HG02610 (cell line): ENCODE measurements around the gene ATXN1.

ENCODE experiments used
- ATAC-seq: cut with Tn5 transposase; IDR thresholded peaks from one replicate; pipeline ENCODE4 v1.9.1; 2021; ENCODE audit warnings: mild to moderate bottlenecking, moderate library complexity; ENCODE audit not compliant: unreplicated experiment

ATXN1 gene

GRCh38 chr6:16253399-16254144 is 507.7 kb downstream of the ATXN1 start:
- ATAC-seq, result no peak

DNA sequence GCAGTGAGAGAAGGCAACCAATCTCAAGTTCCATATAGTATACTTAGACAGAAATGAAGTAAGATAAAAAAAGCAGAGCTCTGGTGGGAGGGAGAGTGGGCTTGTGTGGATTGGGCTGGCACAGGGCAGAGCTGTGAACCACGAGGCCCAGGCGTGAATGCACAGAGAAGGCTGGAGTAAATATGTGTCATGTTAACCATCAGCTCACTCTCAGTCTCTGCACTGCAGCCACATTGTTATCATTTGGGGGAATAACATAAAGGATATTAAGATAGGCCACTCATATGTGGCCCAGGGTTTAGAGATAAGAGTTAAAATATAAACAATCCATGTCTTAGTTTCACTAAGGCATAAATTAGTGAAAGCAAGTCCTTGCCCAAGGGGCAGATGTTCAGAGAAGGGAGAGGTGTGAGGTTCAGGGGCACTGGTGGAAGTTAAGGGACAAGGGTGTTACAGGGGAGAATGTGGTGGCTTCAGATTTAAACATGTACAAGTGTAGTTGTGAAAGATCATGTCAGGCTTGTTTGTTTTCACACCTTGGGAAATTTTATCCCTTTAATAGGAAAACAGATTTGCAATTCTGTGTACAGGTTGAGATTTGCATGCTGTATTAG is 508.5 kb downstream of the ATXN1 start:
- ATAC-seq, result no peak

DNA sequence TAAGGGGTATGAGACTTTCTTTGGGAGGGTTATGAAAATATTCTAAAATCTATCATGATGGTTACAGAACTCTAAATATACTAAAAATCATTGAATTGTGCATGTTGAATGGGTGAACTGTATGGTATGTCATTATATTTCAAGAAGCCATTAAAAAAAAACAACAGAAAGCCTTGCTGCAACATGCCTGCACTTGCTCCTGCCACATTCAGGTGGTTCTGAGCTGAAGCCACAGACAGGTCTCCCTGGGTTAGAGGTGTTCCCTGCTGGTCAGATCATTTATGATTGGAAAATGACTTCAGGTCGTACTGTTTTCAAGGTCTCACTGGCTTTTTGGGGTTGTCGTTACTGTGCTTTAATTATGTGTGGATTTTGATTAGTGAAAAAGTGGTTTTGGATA is 509.6 kb downstream of the ATXN1 start:
- no peak for ATAC-seq

GRCh38 chr6:16249971-16250370 is 511.3 kb downstream of the ATXN1 start:
- ATAC-seq, result no peak
